GM19468 (cell line): ENCODE data around the gene ROR2.

Experiments used
- ATAC-seq: cut with Tn5 transposase; IDR thresholded peaks from one replicate; pipeline ENCODE4 v1.9.1; 2021; ENCODE audit warnings: mild to moderate bottlenecking, moderate library complexity, moderate number of reproducible peaks; ENCODE audit not compliant: unreplicated experiment; ENCODE audit errors: extremely low read depth

The ROR2 gene

GRCh38 chr9:91765296-91765695 is 184.7 kb downstream of the ROR2 start:
- no peak for ATAC-seq

GRCh38 chr9:91764661-91765060 is 185.4 kb downstream of the ROR2 start:
- no peak for ATAC-seq

- no peak for ATAC-seq
These were observed 188.7 kb downstream of the ROR2 start for GRCh38 chr9:91761362-91761761.

GRCh38 chr9:91760906-91761305 is 189.1 kb downstream of the ROR2 start:
- ATAC-seq: no peak

GRCh38 chr9:91758491-91758981 is 191.5 kb downstream of the ROR2 start:
- peak; percentile 81 for ATAC-seq

- ATAC-seq: no peak
These were observed 192.2 kb downstream of the ROR2 start for GRCh38 chr9:91757782-91758181.

- ATAC-seq: no peak
These were observed 193.6 kb downstream of the ROR2 start for GRCh38 chr9:91756510-91756780.

GRCh38 chr9:91755761-91756509 is 194.1 kb downstream of the ROR2 start:
- no peak for ATAC-seq

- ATAC-seq: no peak
These were observed 196.3 kb downstream of the ROR2 start for GRCh38 chr9:91753711-91754110.

- no peak for ATAC-seq
These were observed 198.1 kb downstream of the ROR2 start for GRCh38 chr9:91751922-91752321.

GRCh38 chr9:91750343-91750742 is 199.7 kb downstream of the ROR2 start:
- no peak for ATAC-seq

GRCh38 chr9:91746904-91747303 is 203.1 kb downstream of the ROR2 start:
- ATAC-seq: no peak

- ATAC-seq: no peak
These were observed 203.7 kb downstream of the ROR2 start for GRCh38 chr9:91746357-91746756.

- no peak for ATAC-seq
These were observed 205.9 kb downstream of the ROR2 start for GRCh38 chr9:91744114-91744513.

- ATAC-seq: no peak
These were observed 208.5 kb downstream of the ROR2 start for GRCh38 chr9:91741522-91741921.

GRCh38 chr9:91740701-91741100 is 209.3 kb downstream of the ROR2 start:
- no peak for ATAC-seq

- ATAC-seq: no peak
These were observed 213.0 kb downstream of the ROR2 start for GRCh38 chr9:91736898-91737601.

- no peak for ATAC-seq
These were observed 213.7 kb downstream of the ROR2 start for GRCh38 chr9:91736311-91736710.

- no peak for ATAC-seq
These were observed 215.0 kb downstream of the ROR2 start for GRCh38 chr9:91735049-91735448.

GRCh38 chr9:91734371-91734981 is 215.6 kb downstream of the ROR2 start:
- no peak for ATAC-seq

- ATAC-seq: no peak
These were observed 216.9 kb downstream of the ROR2 start for GRCh38 chr9:91733006-91733624.
